HEK293 (cell line): ENCODE data around the gene PAK3.
A peak's percentile ranks its signal among the peaks of the same experiment; 100 is the strongest.

Experiments
- CTCF ChIA-PET: fragments of 350-600 bp; formaldehyde crosslinking; extraction: SDS; loops from one replicate; lab custom pipeline; 2021; ENCODE audit warnings: antibody characterized with exemption; lab: Yijun Ruan, JAX
- POLR2A ChIA-PET: fragments of 300-600 bp; formaldehyde crosslinking; extraction: SDS; loops from one replicate; lab custom pipeline; 2020; ENCODE audit warnings: antibody characterized with exemption, inconsistent platforms; lab: Yijun Ruan, JAX
- H3K27ac ChIP-seq: fragments of 200-500 bp; sonication (Bioruptor generic); 2 replicates; pipeline ENCODE4 v1.5.1; 2014; ENCODE audit warnings: low read depth, low read length, control low read depth, inconsistent platforms; ENCODE audit errors: extremely low read depth
- H3K36me3 ChIP-seq, 2 experiments: fragments of 200-500 bp in 1 of 2; sonication (Bioruptor generic) in 1 of 2; 1 replicate in 1 of 2; 2 replicates in 1 of 2; pipeline ENCODE4 v1.5.1; 2014 to 2017; ENCODE audit warnings: inconsistent platforms in 2 of 2, low read length in 2 of 2; ENCODE audit not compliant: control insufficient read depth in 2 of 2, insufficient read depth in 1 of 2
- H3K4me1 ChIP-seq: fragments of 200-500 bp; sonication (Bioruptor generic); 2 replicates; pipeline ENCODE4 v1.5.1; 2014; ENCODE audit warnings: mild to moderate bottlenecking, low read length, inconsistent platforms; ENCODE audit not compliant: control insufficient read depth, insufficient read depth
- H3K4me3 ChIP-seq: 2 replicates; pipeline ENCODE4 v1.5.1; 2011; ENCODE audit warnings: low read depth, mild to moderate bottlenecking, control low read depth, low read length, moderate library complexity
- H3K9me3 ChIP-seq: fragments of 200-500 bp; sonication (Bioruptor generic); 2 replicates; pipeline ENCODE4 v1.5.1; 2014; ENCODE audit warnings: low read depth, low read length, inconsistent platforms; ENCODE audit not compliant: control insufficient read depth, insufficient read depth
- ATF2 ChIP-seq: fragments of 450-650 bp; formaldehyde crosslinking; IDR thresholded peaks from 2 replicates; pipeline ENCODE4 v1.5.1; 2016; ENCODE audit warnings: missing biosample characterization, missing genetic modification characterization, low read depth
- EGR2 ChIP-seq: fragments of 450-650 bp; formaldehyde crosslinking; IDR thresholded peaks from 2 replicates; pipeline ENCODE4 v1.5.1; 2016; ENCODE audit warnings: low read depth, missing biosample characterization, missing genetic modification characterization
- GLIS2 ChIP-seq: fragments of 450-650 bp; formaldehyde crosslinking; IDR thresholded peaks from 2 replicates; pipeline ENCODE4 v1.5.1; 2016; ENCODE audit warnings: missing biosample characterization, missing genetic modification characterization
- HOXA7 ChIP-seq: sonication (generic); formaldehyde crosslinking; IDR thresholded peaks from 2 replicates; pipeline ENCODE4 v1.8.1; 2022; ENCODE audit warnings: missing genetic modification reagents, borderline replicate concordance
- MYNN ChIP-seq: fragments of 450-650 bp; formaldehyde crosslinking; IDR thresholded peaks from 2 replicates; pipeline ENCODE4 v1.5.1; 2016; ENCODE audit warnings: missing biosample characterization, missing genetic modification characterization, borderline replicate concordance
- OVOL3 ChIP-seq: fragments of 450-650 bp; formaldehyde crosslinking; IDR thresholded peaks from 2 replicates; pipeline ENCODE4 v1.5.1; 2016; ENCODE audit warnings: missing biosample characterization, missing genetic modification characterization
- PBX3 ChIP-seq: sonication (generic); formaldehyde crosslinking; IDR thresholded peaks from 2 replicates; pipeline ENCODE4 v1.8.1; 2022; ENCODE audit warnings: mild to moderate bottlenecking, moderate library complexity, missing genetic modification reagents
- PRDM1 ChIP-seq: fragments of 450-650 bp; formaldehyde crosslinking; IDR thresholded peaks from 2 replicates; pipeline ENCODE4; 2016; ENCODE audit warnings: missing biosample characterization, missing genetic modification characterization
- SALL2 ChIP-seq: fragments of 450-650 bp; formaldehyde crosslinking; IDR thresholded peaks from 2 replicates; pipeline ENCODE4 v1.5.0; 2017; ENCODE audit warnings: missing biosample characterization, mild to moderate bottlenecking, missing genetic modification characterization, borderline replicate concordance
- SETDB1 ChIP-seq: IDR thresholded peaks from one replicate; pipeline ENCODE4 v1.6.1; 2017; ENCODE audit warnings: mild to moderate bottlenecking, low read length, moderate library complexity, mixed read lengths; ENCODE audit not compliant: insufficient read length
- TCF7L2 ChIP-seq: IDR thresholded peaks from 2 replicates; pipeline ENCODE4 v1.6.1; 2011; ENCODE audit warnings: low read depth, mild to moderate bottlenecking, inconsistent platforms, low read length, moderate library complexity, borderline replicate concordance
- ZBTB49 ChIP-seq: fragments of 450-650 bp; formaldehyde crosslinking; IDR thresholded peaks from 2 replicates; pipeline ENCODE4 v1.5.1; 2016; ENCODE audit warnings: missing biosample characterization, missing genetic modification characterization, low read depth
- ZNF10 ChIP-seq: fragments of 450-650 bp; formaldehyde crosslinking; IDR thresholded peaks from 2 replicates; pipeline ENCODE4 v1.5.1; 2017; ENCODE audit warnings: missing biosample characterization, missing genetic modification characterization
- ZNF19 ChIP-seq: fragments of 450-650 bp; formaldehyde crosslinking; IDR thresholded peaks from 2 replicates; pipeline ENCODE4; 2016; ENCODE audit warnings: missing biosample characterization, missing genetic modification characterization, low read depth
- ZNF239 ChIP-seq: fragments of 450-650 bp; formaldehyde crosslinking; IDR thresholded peaks from 2 replicates; pipeline ENCODE4 v1.5.1; 2016; ENCODE audit warnings: missing biosample characterization, missing genetic modification characterization
- ZNF391 ChIP-seq: fragments of 450-650 bp; formaldehyde crosslinking; IDR thresholded peaks from 2 replicates; pipeline ENCODE4 v1.5.1; 2016; ENCODE audit warnings: low read depth, missing biosample characterization, missing genetic modification characterization, borderline replicate concordance
- ZNF423 ChIP-seq: fragments of 450-650 bp; formaldehyde crosslinking; IDR thresholded peaks from 2 replicates; pipeline ENCODE4 v1.5.1; 2016; ENCODE audit warnings: missing biosample characterization, missing genetic modification characterization
- ZNF510 ChIP-seq: fragments of 450-650 bp; formaldehyde crosslinking; IDR thresholded peaks from 2 replicates; pipeline ENCODE4 v1.5.1; 2018; ENCODE audit warnings: mild to moderate bottlenecking, missing genetic modification characterization, missing biosample characterization; ENCODE audit not compliant: insufficient replicate concordance
- ZNF513 ChIP-seq: fragments of 450-650 bp; IDR thresholded peaks from 2 replicates; pipeline ENCODE4 v1.5.1; 2018; ENCODE audit warnings: missing biosample characterization, missing genetic modification characterization
- ZNF560 ChIP-seq: fragments of 450-650 bp; formaldehyde crosslinking; IDR thresholded peaks from 2 replicates; pipeline ENCODE4 v1.5.1; 2017; ENCODE audit warnings: missing biosample characterization, missing genetic modification characterization, borderline replicate concordance
- ZNF623 ChIP-seq: fragments of 450-650 bp; formaldehyde crosslinking; IDR thresholded peaks from 2 replicates; pipeline ENCODE4 v1.5.1; 2016; ENCODE audit warnings: missing biosample characterization, missing genetic modification characterization
- ZNF639 ChIP-seq: fragments of 450-650 bp; formaldehyde crosslinking; IDR thresholded peaks from 2 replicates; pipeline ENCODE4 v1.5.1; 2016; ENCODE audit warnings: missing biosample characterization, missing genetic modification characterization
- ZNF654 ChIP-seq: fragments of 450-650 bp; formaldehyde crosslinking; IDR thresholded peaks from 2 replicates; pipeline ENCODE4 v1.5.1; 2016; ENCODE audit warnings: low read depth, missing biosample characterization, missing genetic modification characterization
- ZNF792 ChIP-seq: fragments of 450-650 bp; formaldehyde crosslinking; IDR thresholded peaks from 2 replicates; pipeline ENCODE4 v1.5.1; 2016; ENCODE audit warnings: missing biosample characterization, missing genetic modification characterization
- ZNF843 ChIP-seq: fragments of 450-650 bp; formaldehyde crosslinking; IDR thresholded peaks from 2 replicates; pipeline ENCODE4 v1.5.1; 2016; ENCODE audit warnings: missing biosample characterization, missing genetic modification characterization

PAK3 gene

GRCh38 chrX:111100191-111100590, 4.2 kb downstream of the PAK3 start:
- POLR2A ChIA-PET: no interaction called here
- Histone ChIP-seq H3K27ac (no peak overlapping the region), H3K36me3 (peaks cover 0 to 27% of the 10 kb centered on the region in 2 experiments; a peak in 1 of 3 replicates), H3K4me1 (no peaks in the 10 kb centered on the region), H3K9me3 (no peaks in the 10 kb centered on the region), H3K4me3 (no peak overlapping the region)
- no peak for TF ChIP-seq ZNF239 (tag by site-specific recombination)
- TF ChIP-seq TCF7L2: no peak
- peak; percentile 59 for TF ChIP-seq ZNF654
- TF ChIP-seq ZNF623 (tag by site-specific recombination): no peak
- no peak for TF ChIP-seq HOXA7 (CRISPR knock-in tag)
- CTCF ChIA-PET: interaction anchor here (0.5 to 1.7 kb wide), 19 partner anchors 9 to 956 kb away, joined by 3 to 9 read pairs (median 4); no protein-coding TSS in a partner anchor

GRCh38 chrX:111101580-111101979, 5.6 kb downstream of the PAK3 start:
- peaks cover 0 to 40% of the 10 kb centered on the region in 2 experiments; a peak in 1 of 3 replicates for H3K36me3 ChIP-seq
- ChIA-PET POLR2A (no interaction called here), CTCF (interaction anchor here (1.2 to 1.7 kb wide), 2 partner anchors 109 to 142 kb away, joined by 6 to 9 read pairs; no protein-coding TSS in a partner anchor)
- TF ChIP-seq ZNF560 (tag by site-specific recombination): no peak
- no peak for TF ChIP-seq EGR2 (tag by site-specific recombination)
- no peak for TF ChIP-seq OVOL3 (tag by site-specific recombination)
- TF ChIP-seq ZNF843: no peak
- TF ChIP-seq ZNF792: no peak
- TF ChIP-seq ZNF639 (tag by site-specific recombination): no peak
- TF ChIP-seq ZNF510 (tag by site-specific recombination): no peak
- no peak for TF ChIP-seq SALL2 (tag by site-specific recombination)
- TF ChIP-seq ZBTB49 (tag by site-specific recombination): no peak
- no peak for TF ChIP-seq ZNF423 (tag by site-specific recombination)
- no peak for TF ChIP-seq GLIS2 (tag by site-specific recombination)
- no peak for TF ChIP-seq ZNF391 (tag by site-specific recombination)
- no peak for TF ChIP-seq MYNN (tag by site-specific recombination)
- TF ChIP-seq ATF2 (tag by site-specific recombination): no peak
- no peak for TF ChIP-seq SETDB1
- no peak for TF ChIP-seq ZNF19 (tag by site-specific recombination)
- no peak for TF ChIP-seq PBX3 (CRISPR knock-in tag)
- TF ChIP-seq ZNF513: no peak
- TF ChIP-seq ZNF10: no peak
- no peak for TF ChIP-seq PRDM1 (tag by site-specific recombination)
- H3K27ac ChIP-seq: no peak overlapping the region
- no peaks in the 10 kb centered on the region for H3K9me3 ChIP-seq
- no peaks in the 10 kb centered on the region for H3K4me1 ChIP-seq
- H3K4me3 ChIP-seq: no peak overlapping the region
